22Rv1 (cell line): Measurements from ENCODE around the gene METAP1.

Experiments used
- CTCF ChIP-seq: fragments of 450-650 bp; IDR thresholded peaks from 2 replicates; pipeline ENCODE4 v1.5.1; 2017; ENCODE audit warnings: mild to moderate bottlenecking
- ZFX ChIP-seq: fragments of 450-650 bp; IDR thresholded peaks from 2 replicates; pipeline ENCODE4 v1.6.1; 2017; ENCODE audit warnings: antibody characterized with exemption, borderline replicate concordance

GRCh38 chr4:98951710-98952109, 43.8 kb upstream of the METAP1 start:
- TF ChIP-seq CTCF = no peak
- TF ChIP-seq ZFX = no peak
